K562 (cell line): Measurements from ENCODE around the gene HDHD5. TPM values are rescaled to one million over a fixed set of nuclear protein-coding genes. Genes with fewer than 3 reads are reported as not detected.

Experiments
- CTCF ChIP-seq, 3 experiments: IDR thresholded peaks in 2 of 3; conservative IDR thresholded peaks in 1 of 3; 2 replicates each; pipeline ENCODE4 v1.5.1; 2011 to 2012; ENCODE audit warnings: low read length in 3 of 3, mild to moderate bottlenecking in 3 of 3, control low read depth in 2 of 3, improper control_type of control experiment in 1 of 3, inconsistent platforms in 1 of 3, low read depth in 1 of 3, mixed read lengths in 1 of 3, moderate library complexity in 1 of 3; ENCODE audit not compliant: insufficient read depth in 2 of 3
- CXXC5 ChIP-seq: fragments of 250-450 bp; sonication (Bioruptor Pico); IDR thresholded peaks from 2 replicates; pipeline ENCODE4 v1.8.0; 2022; ENCODE audit warnings: inconsistent platforms, mild to moderate bottlenecking, moderate library complexity
- HCFC1 ChIP-seq: IDR thresholded peaks from 2 replicates; pipeline ENCODE4 v1.6.1; 2012; ENCODE audit warnings: low read depth, low read length, improper control_type of control experiment
- POLR2AphosphoS2 ChIP-seq: IDR thresholded peaks from 2 replicates; pipeline ENCODE4 v1.6.1; 2012; ENCODE audit warnings: low read length, improper control_type of control experiment
- PRMT5 ChIP-seq: sonication (generic); formaldehyde crosslinking; IDR thresholded peaks from 2 replicates; pipeline ENCODE4 v1.5.0; 2020; ENCODE audit warnings: missing genetic modification reagents
- RCOR1 ChIP-seq, 2 experiments: IDR thresholded peaks; 2 replicates each; pipeline ENCODE4 v1.6.1; 2012; ENCODE audit warnings: low read depth in 2 of 2, low read length in 2 of 2, borderline replicate concordance in 1 of 2, improper control_type of control experiment in 1 of 2
- SAP30 ChIP-seq: fragments of 200-600 bp; sonication (generic); IDR thresholded peaks from 2 replicates; pipeline ENCODE4 v1.6.1; 2012; ENCODE audit warnings: borderline replicate concordance, low read depth, mild to moderate bottlenecking, moderate library complexity, low read length, control low read depth, inconsistent platforms; ENCODE audit not compliant: insufficient read depth, poor library complexity, severe bottlenecking
- SIN3A ChIP-seq, 2 experiments: fragments of 150-350 bp in 1 of 2; IDR thresholded peaks; 2 replicates each; pipeline ENCODE4 v1.6.1; 2011 to 2016; ENCODE audit warnings: borderline replicate concordance in 2 of 2, low read depth in 2 of 2, low read length in 2 of 2, mild to moderate bottlenecking in 2 of 2, moderate library complexity in 2 of 2; ENCODE audit not compliant: control insufficient read depth in 1 of 2
- SLC30A9 ChIP-seq: fragments of 250-450 bp; sonication (Bioruptor Pico); IDR thresholded peaks from 2 replicates; pipeline ENCODE4 v1.8.0; 2022; ENCODE audit warnings: mild to moderate bottlenecking, moderate library complexity
- ZBTB7A ChIP-seq: IDR thresholded peaks from 2 replicates; pipeline ENCODE4 v1.6.1; 2011; ENCODE audit warnings: low read depth, mild to moderate bottlenecking, low read length, moderate library complexity, borderline replicate concordance; ENCODE audit not compliant: control insufficient read depth
- ZKSCAN8 ChIP-seq: fragments of 200-800 bp; sonication (Bioruptor generic); IDR thresholded peaks from 2 replicates; pipeline ENCODE4 v1.6.1; 2016; ENCODE audit warnings: missing genetic modification characterization, missing compliant biosample characterization
- ZNF217 ChIP-seq: sonication (generic); formaldehyde crosslinking; IDR thresholded peaks from 2 replicates; pipeline ENCODE4 v1.8.0; 2022; ENCODE audit warnings: mild to moderate bottlenecking, missing genetic modification reagents
- ZNF263 ChIP-seq: sonication (generic); formaldehyde crosslinking; IDR thresholded peaks from 2 replicates; pipeline ENCODE4 v1.8.0; 2022; ENCODE audit warnings: mild to moderate bottlenecking, missing genetic modification reagents, borderline replicate concordance
- polyA plus RNA-seq, 8 experiments: library from polyadenylated mRNA; depleted of rRNA in 4 of 8; stranded (reverse) in 5 of 8; unstranded in 3 of 8; fragments of >200 nt; fragmentation: Nextera tagmentation in 2 of 8; fragmentation: Illumina TruSeq in 1 of 8; extraction: Ambion mirVana in 2 of 8; extraction: Trizol in 1 of 8; gene quantifications; 2 replicates each; pipeline versions ENCODE4 v1.2.1 to v1.2.3, GENCODE V29; 2011 to 2014; ENCODE audit warnings: inconsistent platforms in 1 of 8, missing spikeins in 1 of 8
- total RNA-seq, 7 experiments: library from RNA; depleted of rRNA in 6 of 7; stranded (reverse); fragments of >200 nt in 6 of 7; fragmentation: Illumina TruSeq in 2 of 7; extraction: Trizol in 2 of 7; gene quantifications; 2 replicates each; pipeline versions ENCODE4 v1.2.1 to v1.2.3, GENCODE V29; 2011 to 2021; ENCODE audit warnings: low replicate concordance in 1 of 7
- TF ChIP-seq, protein P1 (sequence below): sonication (generic); formaldehyde crosslinking; IDR thresholded peaks from 2 replicates; pipeline ENCODE4 v1.5.0; 2020; ENCODE audit warnings: missing genetic modification reagents
- TF ChIP-seq, protein P2 (sequence below): sonication (generic); formaldehyde crosslinking; IDR thresholded peaks from 2 replicates; pipeline ENCODE4 v1.8.0; 2022; ENCODE audit warnings: mild to moderate bottlenecking, missing genetic modification reagents
- TF ChIP-seq, protein P3 (sequence below): IDR thresholded peaks from 3 replicates; pipeline ENCODE4 v1.6.1; 2011; ENCODE audit warnings: borderline replicate concordance, mild to moderate bottlenecking; ENCODE audit not compliant: insufficient read length, insufficient read depth
- TF ChIP-seq, protein P4 (sequence below): sonication (generic); formaldehyde crosslinking; IDR thresholded peaks from 2 replicates; pipeline ENCODE4 v1.8.0; 2022; ENCODE audit warnings: missing genetic modification reagents, mild to moderate bottlenecking, moderate library complexity, borderline replicate concordance

The HDHD5 gene
- total and polyA plus RNA-seq, 9 of the 15 experiments (the other 6 are each of a cell fraction or from before 2014, with no cell fraction given), result 1.6 to 36.6 (median 24.2) TPM

GRCh38 chr22:17120281-17120680, 38.8 kb downstream of the HDHD5 start (continued):
- TF ChIP-seq CTCF (IDR thresholded peaks at IDR 0.05 in 2 of 3, conservative IDR thresholded peaks at IDR 0.05 in 1 of 3; ENCODE audit: insufficient read depth in 2 of 3, low read depth in 1 of 3, low read length in 3 of 3) (peak in 1 of 3 experiments; percentile 25; a peak in 1 of 6 replicates), SIN3A (IDR thresholded peaks at IDR 0.05; ENCODE audit: borderline replicate concordance in 2 of 2, control insufficient read depth in 1 of 2, low read depth in 2 of 2, low read length in 2 of 2) (peak; percentile 45 to 88; a peak in 2 of 4 replicates), HCFC1 (0 out of 2 replicates have a peak, but pooled peaks have one; percentile 5), ZKSCAN8 (CRISPR knock-in tag) (no peak), ZBTB7A (peak; percentile 90; the same call in 1 of the 2 replicates), CXXC5 (0 out of 2 replicates have a peak, but pooled peaks have one; percentile 26), RCOR1 (IDR thresholded peaks at IDR 0.05; ENCODE audit: borderline replicate concordance in 1 of 2, low read depth in 2 of 2, low read length in 2 of 2) (0 out of 4 replicates have a peak, but pooled peaks of 1 of the 2 experiments have one; percentile 41), ZNF263 (CRISPR knock-in tag) (0 out of 2 replicates have a peak, but pooled peaks have one; percentile 22), PRMT5 (peak; percentile 85; the same call in 1 of the 2 replicates), ZNF217 (CRISPR knock-in tag) (no peak), POLR2AphosphoS2 (no peak), SLC30A9 (CRISPR knock-in tag) (no peak), SAP30 (peak; percentile 79)
- TF ChIP-seq, protein P1, sequence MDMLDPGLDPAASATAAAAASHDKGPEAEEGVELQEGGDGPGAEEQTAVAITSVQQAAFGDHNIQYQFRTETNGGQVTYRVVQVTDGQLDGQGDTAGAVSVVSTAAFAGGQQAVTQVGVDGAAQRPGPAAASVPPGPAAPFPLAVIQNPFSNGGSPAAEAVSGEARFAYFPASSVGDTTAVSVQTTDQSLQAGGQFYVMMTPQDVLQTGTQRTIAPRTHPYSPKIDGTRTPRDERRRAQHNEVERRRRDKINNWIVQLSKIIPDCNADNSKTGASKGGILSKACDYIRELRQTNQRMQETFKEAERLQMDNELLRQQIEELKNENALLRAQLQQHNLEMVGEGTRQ (CRISPR knock-in tag), result peak; percentile 6; the same call in 1 of the 2 replicates
- TF ChIP-seq, protein P2, sequence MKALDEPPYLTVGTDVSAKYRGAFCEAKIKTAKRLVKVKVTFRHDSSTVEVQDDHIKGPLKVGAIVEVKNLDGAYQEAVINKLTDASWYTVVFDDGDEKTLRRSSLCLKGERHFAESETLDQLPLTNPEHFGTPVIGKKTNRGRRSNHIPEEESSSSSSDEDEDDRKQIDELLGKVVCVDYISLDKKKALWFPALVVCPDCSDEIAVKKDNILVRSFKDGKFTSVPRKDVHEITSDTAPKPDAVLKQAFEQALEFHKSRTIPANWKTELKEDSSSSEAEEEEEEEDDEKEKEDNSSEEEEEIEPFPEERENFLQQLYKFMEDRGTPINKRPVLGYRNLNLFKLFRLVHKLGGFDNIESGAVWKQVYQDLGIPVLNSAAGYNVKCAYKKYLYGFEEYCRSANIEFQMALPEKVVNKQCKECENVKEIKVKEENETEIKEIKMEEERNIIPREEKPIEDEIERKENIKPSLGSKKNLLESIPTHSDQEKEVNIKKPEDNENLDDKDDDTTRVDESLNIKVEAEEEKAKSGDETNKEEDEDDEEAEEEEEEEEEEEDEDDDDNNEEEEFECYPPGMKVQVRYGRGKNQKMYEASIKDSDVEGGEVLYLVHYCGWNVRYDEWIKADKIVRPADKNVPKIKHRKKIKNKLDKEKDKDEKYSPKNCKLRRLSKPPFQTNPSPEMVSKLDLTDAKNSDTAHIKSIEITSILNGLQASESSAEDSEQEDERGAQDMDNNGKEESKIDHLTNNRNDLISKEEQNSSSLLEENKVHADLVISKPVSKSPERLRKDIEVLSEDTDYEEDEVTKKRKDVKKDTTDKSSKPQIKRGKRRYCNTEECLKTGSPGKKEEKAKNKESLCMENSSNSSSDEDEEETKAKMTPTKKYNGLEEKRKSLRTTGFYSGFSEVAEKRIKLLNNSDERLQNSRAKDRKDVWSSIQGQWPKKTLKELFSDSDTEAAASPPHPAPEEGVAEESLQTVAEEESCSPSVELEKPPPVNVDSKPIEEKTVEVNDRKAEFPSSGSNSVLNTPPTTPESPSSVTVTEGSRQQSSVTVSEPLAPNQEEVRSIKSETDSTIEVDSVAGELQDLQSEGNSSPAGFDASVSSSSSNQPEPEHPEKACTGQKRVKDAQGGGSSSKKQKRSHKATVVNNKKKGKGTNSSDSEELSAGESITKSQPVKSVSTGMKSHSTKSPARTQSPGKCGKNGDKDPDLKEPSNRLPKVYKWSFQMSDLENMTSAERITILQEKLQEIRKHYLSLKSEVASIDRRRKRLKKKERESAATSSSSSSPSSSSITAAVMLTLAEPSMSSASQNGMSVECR (CRISPR knock-in tag), result 0 out of 2 replicates have a peak, but pooled peaks have one; percentile 48
- TF ChIP-seq, protein P3, sequence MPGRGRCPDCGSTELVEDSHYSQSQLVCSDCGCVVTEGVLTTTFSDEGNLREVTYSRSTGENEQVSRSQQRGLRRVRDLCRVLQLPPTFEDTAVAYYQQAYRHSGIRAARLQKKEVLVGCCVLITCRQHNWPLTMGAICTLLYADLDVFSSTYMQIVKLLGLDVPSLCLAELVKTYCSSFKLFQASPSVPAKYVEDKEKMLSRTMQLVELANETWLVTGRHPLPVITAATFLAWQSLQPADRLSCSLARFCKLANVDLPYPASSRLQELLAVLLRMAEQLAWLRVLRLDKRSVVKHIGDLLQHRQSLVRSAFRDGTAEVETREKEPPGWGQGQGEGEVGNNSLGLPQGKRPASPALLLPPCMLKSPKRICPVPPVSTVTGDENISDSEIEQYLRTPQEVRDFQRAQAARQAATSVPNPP, result no peak
- TF ChIP-seq, protein P4, sequence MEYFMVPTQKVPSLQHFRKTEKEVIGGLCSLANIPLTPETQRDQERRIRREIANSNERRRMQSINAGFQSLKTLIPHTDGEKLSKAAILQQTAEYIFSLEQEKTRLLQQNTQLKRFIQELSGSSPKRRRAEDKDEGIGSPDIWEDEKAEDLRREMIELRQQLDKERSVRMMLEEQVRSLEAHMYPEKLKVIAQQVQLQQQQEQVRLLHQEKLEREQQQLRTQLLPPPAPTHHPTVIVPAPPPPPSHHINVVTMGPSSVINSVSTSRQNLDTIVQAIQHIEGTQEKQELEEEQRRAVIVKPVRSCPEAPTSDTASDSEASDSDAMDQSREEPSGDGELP, result 0 out of 2 replicates have a peak, but pooled peaks have one; percentile 31
